Activated B cell treated with CpG ODN at 0.5 μM for 24 hours (primary cell): ENCODE results near the gene LRRC30. TPM values are rescaled to one million over a fixed set of nuclear protein-coding genes. Genes with fewer than 3 reads are reported as not detected.

Source experiments
- ATAC-seq: fragments of 200-7000 bp; cut with Tn5 transposase; one replicate; pipeline ENCODE4 v1.10.0; 2021; ENCODE audit warnings: low read depth, mild to moderate bottlenecking, moderate library complexity
- CTCF ChIA-PET: fragments of 350-600 bp; sonication (Branson Sonifier 250); formaldehyde crosslinking; loops from one replicate; lab custom pipeline; 2021; ENCODE audit warnings: antibody characterized with exemption; lab: Charles Lee
- POLR2A ChIA-PET: fragments of 350-600 bp; sonication (Branson Sonifier 250); formaldehyde crosslinking; loops from one replicate; lab custom pipeline; 2021; ENCODE audit warnings: antibody characterized with exemption; lab: Charles Lee
- DNase-seq: peaks from one replicate; pipeline ENCODE4 v3.0.0; 2022
- H3K27ac Mint-ChIP-seq: one replicate; pipeline ENCODE4 v1.8.0; 2020; ENCODE audit warnings: mixed read lengths
- H3K27me3 Mint-ChIP-seq: one replicate; pipeline ENCODE4 v1.8.0; 2021; ENCODE audit warnings: mixed read lengths
- H3K36me3 Mint-ChIP-seq: one replicate; pipeline ENCODE4 v1.8.0; 2021; ENCODE audit warnings: low read depth, mixed read lengths
- H3K4me1 Mint-ChIP-seq: one replicate; pipeline ENCODE4 v1.8.0; 2021; ENCODE audit warnings: mixed read lengths
- H3K4me3 Mint-ChIP-seq: one replicate; pipeline ENCODE4 v1.8.0; 2020; ENCODE audit warnings: mild to moderate bottlenecking, mixed read lengths
- H3K9me3 Mint-ChIP-seq: one replicate; pipeline ENCODE4 v1.8.0; 2020; ENCODE audit warnings: mixed read lengths
- CTCF ChIP-seq: fragments of 200-600 bp; IDR thresholded peaks from one replicate; pipeline ENCODE4 v1.8.0; 2022; ENCODE audit warnings: antibody characterized with exemption, mild to moderate bottlenecking
- intact Hi-C: fragments of 100-400 bp; cut with micrococcal nuclease; formaldehyde crosslinking; loops from one replicate; pipeline ENCODE4 v1.15.1; 2024
- total RNA-seq: library from RNA; stranded (reverse); gene quantifications from 2 replicates; pipeline ENCODE4 v1.2.3, GENCODE V29; 2022

The LRRC30 gene
- total RNA-seq, 1 donor from 2014 or later, result not detected

- CTCF ChIA-PET, result no interaction called here
- DNase-seq (no peak), ATAC-seq (no peak)
- Mint-ChIP-seq H3K4me3 (no peak overlapping the region), H3K27ac (no peak overlapping the region), H3K27me3 (no peaks in the 10 kb centered on the region), H3K4me1 (no peaks in the 10 kb centered on the region), H3K36me3 (no peaks in the 10 kb centered on the region), H3K9me3 (no peaks in the 10 kb centered on the region)
- intact Hi-C loops, result no loop called here
- TF ChIP-seq CTCF, result no peak
- POLR2A ChIA-PET, result no interaction called here
These were observed 1.3 kb downstream of the LRRC30 start for GRCh38 chr18:7232218-7232617.

GRCh38 chr18:7233134-7233810, 2.4 kb downstream of the LRRC30 start:
- H3K27ac Mint-ChIP-seq, result no peak overlapping the region
- no peak for DNase-seq
- H3K4me1 Mint-ChIP-seq, result no peaks in the 10 kb centered on the region
- ChIA-PET CTCF (no interaction called here), POLR2A (no interaction called here)
- no peak for ATAC-seq
- no peaks in the 10 kb centered on the region for H3K9me3 Mint-ChIP-seq
- no peak overlapping the region for H3K4me3 Mint-ChIP-seq
- intact Hi-C loops, result no loop called here
- TF ChIP-seq CTCF, result no peak
- no peaks in the 10 kb centered on the region for H3K27me3 Mint-ChIP-seq
- no peaks in the 10 kb centered on the region for H3K36me3 Mint-ChIP-seq

GRCh38 chr18:7234091-7234490, 3.2 kb downstream of the LRRC30 start:
- Mint-ChIP-seq H3K36me3 (no peaks in the 10 kb centered on the region), H3K4me1 (no peaks in the 10 kb centered on the region), H3K27ac (no peak overlapping the region), H3K9me3 (no peaks in the 10 kb centered on the region), H3K27me3 (no peaks in the 10 kb centered on the region), H3K4me3 (no peak overlapping the region)
- DNase-seq (no peak), ATAC-seq (no peak)
- ChIA-PET POLR2A (no interaction called here), CTCF (no interaction called here)
- intact Hi-C loops, result no loop called here
- TF ChIP-seq CTCF, result no peak

- POLR2A ChIA-PET, result no interaction called here
- Mint-ChIP-seq H3K36me3 (no peaks in the 10 kb centered on the region), H3K9me3 (no peaks in the 10 kb centered on the region), H3K4me1 (no peaks in the 10 kb centered on the region), H3K27me3 (no peaks in the 10 kb centered on the region), H3K4me3 (no peak overlapping the region), H3K27ac (no peak overlapping the region)
- intact Hi-C loops, result no loop called here
- DNase-seq (no peak), ATAC-seq (no peak)
- CTCF ChIA-PET, result no interaction called here
- no peak for TF ChIP-seq CTCF
These were observed 4.1 kb downstream of the LRRC30 start for GRCh38 chr18:7234956-7235355.

- CTCF ChIA-PET, result no interaction called here
- Mint-ChIP-seq H3K4me3 (no peak overlapping the region), H3K9me3 (peaks cover 2% of the 10 kb centered on the region), H3K27me3 (no peaks in the 10 kb centered on the region), H3K36me3 (no peaks in the 10 kb centered on the region), H3K27ac (no peak overlapping the region), H3K4me1 (no peaks in the 10 kb centered on the region)
- no peak for TF ChIP-seq CTCF
- ATAC-seq (no peak), DNase-seq (no peak)
- POLR2A ChIA-PET, result interaction anchor here (0.6 to 0.7 kb wide), 2 partner anchors 38 to 112 kb away, joined by 3 to 5 read pairs; no protein-coding TSS in a partner anchor
- intact Hi-C loops, result no loop called here
These were observed 5.2 kb downstream of the LRRC30 start for GRCh38 chr18:7236072-7236471.
